Small intestine (tissue), 16 donors: ENCODE measurements around the gene CASK. TPM values are rescaled to one million over a fixed set of nuclear protein-coding genes. Genes with fewer than 3 reads are reported as not detected.
A peak's percentile ranks its signal among the peaks of the same experiment; 100 is the strongest.

ENCODE experiments used
- DNase-seq, 2 donors: peaks; one replicate each; pipeline versions ENCODE4 v3.0.0 to v3.0.0-alpha.2; 2013
- FAIRE-seq: peaks from 2 replicates; lab custom pipeline; 2012; peaks lifted over from hg19 to GRCh38; lab: Jason Lieb, UNC
- H3K27ac ChIP-seq, 3 donors: one replicate each; pipeline ENCODE4 v1.5.1; 2013; ENCODE audit warnings: low read length in 2 of 3, mild to moderate bottlenecking in 2 of 3, control low read depth in 1 of 3, inconsistent platforms in 1 of 3, low read depth in 1 of 3, moderate library complexity in 1 of 3
- H3K27me3 ChIP-seq, 3 donors: one replicate each; pipeline ENCODE4 v1.6.1; 2013; ENCODE audit warnings: low read length in 3 of 3, inconsistent platforms in 1 of 3; ENCODE audit not compliant: control insufficient read depth in 3 of 3, insufficient read depth in 3 of 3
- H3K36me3 ChIP-seq, 3 donors: one replicate each; pipeline ENCODE4 v1.6.1; 2013; ENCODE audit warnings: low read length in 3 of 3, inconsistent platforms in 1 of 3, low read depth in 1 of 3, mild to moderate bottlenecking in 1 of 3, moderate library complexity in 1 of 3; ENCODE audit not compliant: control insufficient read depth in 3 of 3, insufficient read depth in 2 of 3
- H3K4me1 ChIP-seq, 3 donors: one replicate each; pipeline ENCODE4 v1.6.1; 2013; ENCODE audit warnings: low read length in 2 of 3, inconsistent platforms in 1 of 3, low read depth in 1 of 3, mild to moderate bottlenecking in 1 of 3, moderate library complexity in 1 of 3; ENCODE audit not compliant: control insufficient read depth in 3 of 3, insufficient read depth in 2 of 3
- H3K4me3 ChIP-seq, 3 donors: one replicate each; pipeline ENCODE4 v1.5.1; 2013; ENCODE audit warnings: low read length in 3 of 3, control low read depth in 1 of 3, inconsistent platforms in 1 of 3, low read depth in 1 of 3, mild to moderate bottlenecking in 1 of 3, moderate library complexity in 1 of 3
- H3K9me3 ChIP-seq, 2 donors: one replicate each; pipeline ENCODE4 v1.6.1; 2013; ENCODE audit warnings: low read depth in 1 of 2, low read length in 1 of 2; ENCODE audit not compliant: control insufficient read depth in 2 of 2, insufficient read depth in 1 of 2
- WGBS, 3 donors: extraction: QIAGEN DNeasy Blood & Tissue Kit; methylation state at CpG; one replicate each; pipeline ENCODE4 v1.1.7; 2013; 5-methylcytosine and 5-hydroxymethylcytosine counted together
- long read RNA-seq, 10 donors: transcript quantifications; one replicate each; lab custom pipeline, GENCODE V29; 2026
- polyA plus RNA-seq, 4 donors: library from polyadenylated mRNA; stranded (reverse) in 3 of 4; unstranded in 1 of 4; fragments of 200-250 nt in 3 of 4; fragments of 120-200 nt in 1 of 4; gene quantifications; one replicate each; pipeline versions ENCODE4 v1.2.1 to v1.2.3, GENCODE V29; 2013
- donor health status: healthy with polysubstance abuse.
- donor health status: control.
- donor health status: control.
- donor health status: Bipolar disorder and iron deficiency.
- donor health status: healthy.

CASK gene
- polyA plus RNA-seq, result 10 to 100 TPM; 16.5 to 77.8 (median 25.2) TPM
- long read RNA-seq, donor 1, full-length matches to known transcripts, result 11 of 17 reads
- long read RNA-seq, donor 1, partial matches to known transcripts, result 0 of 17 reads
- long read RNA-seq, donor 1, other reads (novel, unspliced or antisense), result 6 of 17 reads
- long read RNA-seq, donor 2, partial matches to known transcripts, result 0 of 1 reads
- long read RNA-seq, donor 2, other reads (novel, unspliced or antisense), result 0 of 1 reads
- long read RNA-seq, donor 3, full-length matches to known transcripts, result 3 of 3 reads
- long read RNA-seq, donor 3, partial matches to known transcripts, result 0 of 3 reads
- long read RNA-seq, donor 3, other reads (novel, unspliced or antisense), result 0 of 3 reads
- long read RNA-seq, donor 4, result 0 reads
- long read RNA-seq, donor 5, full-length matches to known transcripts, result 5 of 5 reads
- long read RNA-seq, donor 5, partial matches to known transcripts, result 0 of 5 reads
- long read RNA-seq, donor 5, other reads (novel, unspliced or antisense), result 0 of 5 reads
- long read RNA-seq, donor 6, partial matches to known transcripts, result 0 of 3 reads
- long read RNA-seq, donor 6, other reads (novel, unspliced or antisense), result 0 of 3 reads
- long read RNA-seq, donor 7, full-length matches to known transcripts, result 4 of 4 reads
- long read RNA-seq, donor 7, partial matches to known transcripts, result 0 of 4 reads
- long read RNA-seq, donor 7, other reads (novel, unspliced or antisense), result 0 of 4 reads
- long read RNA-seq, donor 8, result 0 reads
- long read RNA-seq, donor 9, full-length matches to known transcripts, result 2 of 2 reads
- long read RNA-seq, donor 9, partial matches to known transcripts, result 0 of 2 reads
- long read RNA-seq, donor 9, other reads (novel, unspliced or antisense), result 0 of 2 reads
- long read RNA-seq, donor 10, full-length matches to known transcripts, result 5 of 5 reads
- long read RNA-seq, donor 10, partial matches to known transcripts, result 0 of 5 reads
- long read RNA-seq, donor 10, other reads (novel, unspliced or antisense), result 0 of 5 reads

- FAIRE-seq (no peak), DNase-seq (peak; percentile 91 to 95)
- WGBS, 3 donors, result 0 to 46% (median 1%) methylated on average over 21 to 121 of the region's 123 CpGs
- Histone ChIP-seq H3K4me3 (peak within 1 kb of the TSS; percentile 65 to 87 (median 66)), H3K27ac (peak within 1 kb of the TSS; percentile 77 to 99 (median 88)), H3K36me3 (no peaks in the 10 kb centered on the region), H3K4me1 (peaks cover 0 to 3% (median 0%) of the 10 kb centered on the region in 3 donors), H3K27me3 (no peaks in the 10 kb centered on the region), H3K9me3 (no peaks in the 10 kb centered on the region)
These were observed at the start of gene CASK for GRCh38 chrX:41923211-41923977. Gene CASK, minus strand, starts transcription at chrX:41923554. Its CDS starts 566 bp downstream, at chrX:41922988.

GRCh38 chrX:41971346-41971745, 48.0 kb upstream of the CASK start:
- WGBS, 3 donors, result 65 to 94% (median 91%) methylated on average over 3 of the region's 3 CpGs
- no peak for FAIRE-seq

GRCh38 chrX:41970419-41970818, 47.1 kb upstream of the CASK start:
- Histone ChIP-seq H3K27ac (no peak overlapping the region), H3K9me3 (peaks cover 0 to 3% of the 10 kb centered on the region in 2 donors), H3K36me3 (no peaks in the 10 kb centered on the region), H3K27me3 (no peaks in the 10 kb centered on the region), H3K4me1 (no peaks in the 10 kb centered on the region), H3K4me3 (no peak overlapping the region)
- DNase-seq (no peak), FAIRE-seq (no peak)

More at GRCh38 chrX:41971346-41971745, 48.0 kb upstream of the CASK start:
- Histone ChIP-seq H3K36me3 (no peaks in the 10 kb centered on the region), H3K27ac (no peak overlapping the region), H3K27me3 (no peaks in the 10 kb centered on the region), H3K4me1 (no peaks in the 10 kb centered on the region), H3K4me3 (no peak overlapping the region), H3K9me3 (peaks cover 0 to 3% of the 10 kb centered on the region in 2 donors)
- no peak for DNase-seq

GRCh38 chrX:41963348-41963747, 40.0 kb upstream of the CASK start:
- 43 to 57% (median 51%) methylated on average over 3 of the region's 3 CpGs for WGBS, 3 donors
- Histone ChIP-seq H3K27ac (no peak overlapping the region), H3K9me3 (no peaks in the 10 kb centered on the region), H3K27me3 (no peaks in the 10 kb centered on the region), H3K4me3 (no peak overlapping the region), H3K4me1 (no peaks in the 10 kb centered on the region), H3K36me3 (no peaks in the 10 kb centered on the region)
- no peak for FAIRE-seq
- DNase-seq, result no peak

- Histone ChIP-seq H3K27me3 (no peaks in the 10 kb centered on the region), H3K36me3 (no peaks in the 10 kb centered on the region), H3K4me3 (no peak overlapping the region), H3K4me1 (peaks cover 0 to 3% (median 0%) of the 10 kb centered on the region in 3 donors), H3K27ac (no peak overlapping the region), H3K9me3 (no peaks in the 10 kb centered on the region)
- DNase-seq (no peak), FAIRE-seq (no peak)
- WGBS, 3 donors, result 30 to 54% (median 31%) methylated on average over 2 of the region's 2 CpGs
These were observed 36.8 kb upstream of the CASK start for GRCh38 chrX:41960142-41960541.

GRCh38 chrX:41958861-41959260, 35.5 kb upstream of the CASK start:
- H3K36me3 ChIP-seq, result no peaks in the 10 kb centered on the region
- H3K9me3 ChIP-seq, result no peaks in the 10 kb centered on the region
- DNase-seq (no peak), FAIRE-seq (no peak)
- H3K27me3 ChIP-seq, result no peaks in the 10 kb centered on the region
- no peak overlapping the region for H3K27ac ChIP-seq
- peaks cover 0 to 3% (median 0%) of the 10 kb centered on the region in 3 donors for H3K4me1 ChIP-seq
- no peak overlapping the region for H3K4me3 ChIP-seq

GRCh38 chrX:41956027-41956426, 32.7 kb upstream of the CASK start:
- Histone ChIP-seq H3K36me3 (no peaks in the 10 kb centered on the region), H3K27me3 (no peaks in the 10 kb centered on the region), H3K27ac (no peak overlapping the region), H3K9me3 (no peaks in the 10 kb centered on the region), H3K4me3 (no peak overlapping the region), H3K4me1 (peaks cover 0 to 3% (median 0%) of the 10 kb centered on the region in 3 donors)
- FAIRE-seq (no peak), DNase-seq (no peak)
- WGBS, 3 donors, result 63 to 82% (median 69%) methylated on average over 2 of the region's 2 CpGs

GRCh38 chrX:41952102-41952501, 28.7 kb upstream of the CASK start:
- no peak for DNase-seq

More at GRCh38 chrX:41952102-41952501, 28.7 kb upstream of the CASK start:
- Histone ChIP-seq H3K4me1 (peaks cover 0 to 3% (median 0%) of the 10 kb centered on the region in 3 donors), H3K27me3 (no peaks in the 10 kb centered on the region), H3K4me3 (no peak overlapping the region), H3K9me3 (no peaks in the 10 kb centered on the region), H3K36me3 (no peaks in the 10 kb centered on the region), H3K27ac (no peak overlapping the region)
- WGBS, 3 donors, result 20 to 54% (median 47%) methylated on average over 5 of the region's 5 CpGs
- FAIRE-seq, result no peak
